HCT116 (cell line): Measurements from ENCODE around the gene NT5DC3. TPM values are rescaled to one million over a fixed set of nuclear protein-coding genes. Genes with fewer than 3 reads are reported as not detected.

Experiments
- ATAC-seq: fragments of 200-7000 bp; cut with Tn5 transposase; 2 replicates; pipeline ENCODE4 v1.9.1; 2020; ENCODE audit warnings: mild to moderate bottlenecking, moderate library complexity
- BruUV-seq: library from RNA; stranded (reverse); fragments of 400-500 nt; replicated peaks from 2 replicates; lab custom pipeline; 2021; lab: Mats Ljungman, UMichigan
- CTCF ChIA-PET: fragments of 300-600 bp; sonication (Branson Sonifier 250); formaldehyde crosslinking; loops from one replicate; lab custom pipeline; 2021; ENCODE audit warnings: antibody characterized with exemption; lab: Charles Lee
- POLR2A ChIA-PET: fragments of 300-600, 350-600 bp; sonication (Branson Sonifier 250); formaldehyde crosslinking; loops from one replicate; lab custom pipeline; 2021; ENCODE audit warnings: antibody characterized with exemption; lab: Charles Lee
- RAD21 ChIA-PET, 2 experiments: fragments of 300-600 bp; sonication (Branson Sonifier 250); formaldehyde crosslinking; loops; one replicate each; lab custom pipeline; 2023; ENCODE audit warnings: low total read pairs in 2 of 2; ENCODE audit not compliant: uncharacterized antibody in 2 of 2, unreplicated experiment in 2 of 2, low non-redundant PET in 1 of 2; lab: Charles Lee
- DNase-seq: peaks from one replicate; pipeline ENCODE4 v3.0.0-alpha.2; 2010; ENCODE audit warnings: low read depth, low spot score
- H2AFZ ChIP-seq: fragments of 200-600 bp; shearing (Covaris generic), sonication (generic); 2 replicates; pipeline ENCODE4 v1.6.1; 2017; ENCODE audit warnings: low read depth, mixed run types, mixed read lengths, antibody characterized with exemption, low read length; ENCODE audit not compliant: poor library complexity, severe bottlenecking
- H3K27ac ChIP-seq: 2 replicates; pipeline ENCODE4 v1.5.1; 2012; ENCODE audit warnings: low read depth, low read length
- H3K27me3 ChIP-seq: fragments of 200-600 bp; sonication (generic); 2 replicates; pipeline ENCODE4 v1.6.1; 2016; ENCODE audit warnings: mixed run types, low read length, mixed read lengths; ENCODE audit not compliant: insufficient read depth
- H3K36me3 ChIP-seq, 2 experiments: fragments of 200-500 bp in 1 of 2; fragments of 200-600 bp in 1 of 2; sonication (Bioruptor generic) in 1 of 2; sonication (generic) in 1 of 2; 2 replicates each; pipeline versions ENCODE4 v1.5.1 to v1.6.1; 2014 to 2016; ENCODE audit warnings: low read length in 2 of 2, inconsistent platforms in 1 of 2, mixed read lengths in 1 of 2, mixed run types in 1 of 2; ENCODE audit not compliant: insufficient read depth in 2 of 2, control insufficient read depth in 1 of 2
- H3K4me1 ChIP-seq, 2 experiments: fragments of 200-600 bp in 1 of 2; sonication (generic) in 1 of 2; 2 replicates each; pipeline versions ENCODE4 v1.5.1 to v1.6.1; 2012 to 2017; ENCODE audit warnings: low read length in 2 of 2, inconsistent platforms in 1 of 2, mild to moderate bottlenecking in 1 of 2, mixed read lengths in 1 of 2, mixed run types in 1 of 2, moderate library complexity in 1 of 2; ENCODE audit not compliant: insufficient read depth in 2 of 2, control insufficient read depth in 1 of 2
- H3K4me2 ChIP-seq: fragments of 200-600 bp; sonication (generic); 2 replicates; pipeline ENCODE4 v1.6.1; 2017; ENCODE audit warnings: mixed run types, low read length, mixed read lengths
- H3K4me3 ChIP-seq, 2 experiments: fragments of 200-600 bp in 1 of 2; sonication (generic) in 1 of 2; replicated peaks in 1 of 2; 2 replicates each; pipeline ENCODE4 v1.5.1; 2011 to 2016; ENCODE audit warnings: low read length in 2 of 2, control low read depth in 1 of 2, low read depth in 1 of 2, mild to moderate bottlenecking in 1 of 2, mixed read lengths in 1 of 2, mixed run types in 1 of 2
- H3K79me2 ChIP-seq: fragments of 200-600 bp; sonication (generic); 2 replicates; pipeline ENCODE4 v1.6.1; 2017; ENCODE audit warnings: mild to moderate bottlenecking, mixed run types, low read length, moderate library complexity, mixed read lengths; ENCODE audit not compliant: insufficient read depth
- H3K9ac ChIP-seq: fragments of 200-600 bp; sonication (generic); 2 replicates; pipeline ENCODE4 v1.6.1; 2016; ENCODE audit warnings: low read length, mixed read lengths
- H3K9me2 ChIP-seq: fragments of 200-600 bp; sonication (generic), shearing (Covaris generic); 2 replicates; pipeline ENCODE4 v1.6.1; 2017; ENCODE audit warnings: mixed run types, mild to moderate bottlenecking, moderate library complexity; ENCODE audit not compliant: insufficient read depth
- H3K9me3 ChIP-seq, 2 experiments: fragments of 200-500 bp in 1 of 2; fragments of 200-600 bp in 1 of 2; sonication (Bioruptor generic) in 1 of 2; sonication (generic) in 1 of 2; 2 replicates each; pipeline ENCODE4 v1.6.1; 2014 to 2017; ENCODE audit warnings: low read length in 2 of 2, mixed read lengths in 2 of 2, inconsistent platforms in 1 of 2, low read depth in 1 of 2, mild to moderate bottlenecking in 1 of 2, mixed run types in 1 of 2, moderate library complexity in 1 of 2; ENCODE audit not compliant: control insufficient read depth in 1 of 2, insufficient read depth in 1 of 2
- H4K20me1 ChIP-seq: fragments of 200-600 bp; sonication (generic), shearing (Covaris generic); 2 replicates; pipeline ENCODE4 v1.6.1; 2017; ENCODE audit warnings: mixed run types, mild to moderate bottlenecking, moderate library complexity; ENCODE audit not compliant: insufficient read depth
- ATF3 ChIP-seq: IDR thresholded peaks from 2 replicates; pipeline ENCODE4 v1.6.1; 2012
- CBX3 ChIP-seq: IDR thresholded peaks from 2 replicates; pipeline ENCODE4 v1.6.1; 2012; ENCODE audit warnings: low read depth
- CTCF ChIP-seq, 3 experiments: fragments of 200-600 bp in 1 of 3; sonication (generic) in 1 of 3; IDR thresholded peaks in 2 of 3; conservative IDR thresholded peaks in 1 of 3; 2 replicates each; pipeline ENCODE4 v1.5.1; 2012 to 2017; ENCODE audit warnings: low read depth in 2 of 3, low read length in 2 of 3, antibody characterized with exemption in 1 of 3, borderline replicate concordance in 1 of 3, control low read depth in 1 of 3, mild to moderate bottlenecking in 1 of 3, mixed read lengths in 1 of 3, mixed run types in 1 of 3, moderate library complexity in 1 of 3; ENCODE audit not compliant: insufficient read depth in 1 of 3
- EZH2 ChIP-seq: fragments of 200-600 bp; sonication (generic); IDR thresholded peaks from 2 replicates; pipeline ENCODE4 v1.6.1; 2017; ENCODE audit warnings: antibody characterized with exemption, mixed run types
- EZH2phosphoT487 ChIP-seq: fragments of 200-600 bp; IDR thresholded peaks from 2 replicates; pipeline ENCODE4 v1.6.1; 2018; ENCODE audit warnings: antibody characterized with exemption, borderline replicate concordance
- FOSL1 ChIP-seq: IDR thresholded peaks from 2 replicates; pipeline ENCODE4 v1.6.1; 2012; ENCODE audit warnings: low read depth
- JUND ChIP-seq: IDR thresholded peaks from 2 replicates; pipeline ENCODE4 v1.6.1; 2012
- MAX ChIP-seq: IDR thresholded peaks from 2 replicates; pipeline ENCODE4 v1.6.1; 2012
- POLR2AphosphoS5 ChIP-seq: IDR thresholded peaks from 2 replicates; pipeline ENCODE4 v1.6.1; 2011; ENCODE audit warnings: mild to moderate bottlenecking, low read depth, low read length, moderate library complexity
- RAD21 ChIP-seq: IDR thresholded peaks from 2 replicates; pipeline ENCODE4 v1.6.1; 2012; ENCODE audit warnings: low read depth, mild to moderate bottlenecking
- SP1 ChIP-seq: IDR thresholded peaks from 2 replicates; pipeline ENCODE4 v1.6.1; 2012; ENCODE audit warnings: low read depth
- intact Hi-C: fragments of 100-400 bp; cut with micrococcal nuclease; formaldehyde crosslinking; loops from 2 replicates; pipeline ENCODE4 v1.10.0; 2022
- total RNA-seq: library from RNA; stranded (reverse); gene quantifications from one replicate; pipeline ENCODE4 v1.2.1, GENCODE V29; 2021; ENCODE audit not compliant: unreplicated experiment
- TF ChIP-seq, protein P1 (sequence below): IDR thresholded peaks from 2 replicates; pipeline ENCODE4 v1.6.1; 2011; ENCODE audit warnings: mild to moderate bottlenecking, low read length, moderate library complexity; ENCODE audit not compliant: insufficient replicate concordance; ENCODE audit errors: extremely low read depth
- TF ChIP-seq, protein P2 (sequence below): IDR thresholded peaks from 2 replicates; pipeline ENCODE4 v1.6.1; 2012; ENCODE audit warnings: low read depth

NT5DC3 gene
- total RNA-seq, 1 experiment from 2014 or later = 18.7 TPM

- TF ChIP-seq JUND (no peak), MAX (no peak), CTCF (IDR thresholded peaks at IDR 0.05 in 2 of 3, conservative IDR thresholded peaks at IDR 0.05 in 1 of 3; ENCODE audit: borderline replicate concordance in 1 of 3, insufficient read depth in 1 of 3, low read depth in 2 of 3, low read length in 2 of 3) (no peak), EZH2phosphoT487 (no peak)
Observed at GRCh38 chr12:103821773-103822172, 19.3 kb downstream of the NT5DC3 start (continued).

GRCh38 chr12:103820881-103821489 is 20.0 kb downstream of the NT5DC3 start:
- intact Hi-C loops = no loop called here
- no peak overlapping the region for H3K27ac ChIP-seq
- POLR2A ChIA-PET = no interaction called here
- no peak overlapping the region for H2AFZ ChIP-seq
- no peaks in the 10 kb centered on the region for H3K4me1 ChIP-seq
- peaks cover 0 to 9% of the 10 kb centered on the region in 2 experiments; a peak in 2 of 4 replicates for H3K36me3 ChIP-seq
- no peaks in the 10 kb centered on the region for H4K20me1 ChIP-seq
- H3K4me3 ChIP-seq = no peak overlapping the region
- CTCF ChIA-PET = no interaction called here
- H3K79me2 ChIP-seq = peaks cover 81% of the 10 kb centered on the region
- no peak overlapping the region for H3K9ac ChIP-seq
- peaks cover 0 to 8% of the 10 kb centered on the region in 2 experiments; a peak in 1 of 4 replicates for H3K9me3 ChIP-seq
- no TSS peak for BruUV-seq
- RAD21 ChIA-PET = no interaction called here
- ATAC-seq (no peak), DNase-seq (no peak)
- H3K9me2 ChIP-seq = no peaks in the 10 kb centered on the region
- H3K27me3 ChIP-seq = no peaks in the 10 kb centered on the region
- H3K4me2 ChIP-seq = no peak overlapping the region
- TF ChIP-seq, protein P1, sequence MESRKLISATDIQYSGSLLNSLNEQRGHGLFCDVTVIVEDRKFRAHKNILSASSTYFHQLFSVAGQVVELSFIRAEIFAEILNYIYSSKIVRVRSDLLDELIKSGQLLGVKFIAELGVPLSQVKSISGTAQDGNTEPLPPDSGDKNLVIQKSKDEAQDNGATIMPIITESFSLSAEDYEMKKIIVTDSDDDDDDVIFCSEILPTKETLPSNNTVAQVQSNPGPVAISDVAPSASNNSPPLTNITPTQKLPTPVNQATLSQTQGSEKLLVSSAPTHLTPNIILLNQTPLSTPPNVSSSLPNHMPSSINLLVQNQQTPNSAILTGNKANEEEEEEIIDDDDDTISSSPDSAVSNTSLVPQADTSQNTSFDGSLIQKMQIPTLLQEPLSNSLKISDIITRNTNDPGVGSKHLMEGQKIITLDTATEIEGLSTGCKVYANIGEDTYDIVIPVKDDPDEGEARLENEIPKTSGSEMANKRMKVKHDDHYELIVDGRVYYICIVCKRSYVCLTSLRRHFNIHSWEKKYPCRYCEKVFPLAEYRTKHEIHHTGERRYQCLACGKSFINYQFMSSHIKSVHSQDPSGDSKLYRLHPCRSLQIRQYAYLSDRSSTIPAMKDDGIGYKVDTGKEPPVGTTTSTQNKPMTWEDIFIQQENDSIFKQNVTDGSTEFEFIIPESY = no peak
- TF ChIP-seq RAD21 (no peak), SP1 (no peak), ATF3 (no peak), JUND (no peak), CTCF (IDR thresholded peaks at IDR 0.05 in 2 of 3, conservative IDR thresholded peaks at IDR 0.05 in 1 of 3; ENCODE audit: borderline replicate concordance in 1 of 3, insufficient read depth in 1 of 3, low read depth in 2 of 3, low read length in 2 of 3) (no peak), CBX3 (no peak), POLR2AphosphoS5 (no peak), FOSL1 (no peak), EZH2 (no peak), EZH2phosphoT487 (no peak)
- TF ChIP-seq, protein P2, sequence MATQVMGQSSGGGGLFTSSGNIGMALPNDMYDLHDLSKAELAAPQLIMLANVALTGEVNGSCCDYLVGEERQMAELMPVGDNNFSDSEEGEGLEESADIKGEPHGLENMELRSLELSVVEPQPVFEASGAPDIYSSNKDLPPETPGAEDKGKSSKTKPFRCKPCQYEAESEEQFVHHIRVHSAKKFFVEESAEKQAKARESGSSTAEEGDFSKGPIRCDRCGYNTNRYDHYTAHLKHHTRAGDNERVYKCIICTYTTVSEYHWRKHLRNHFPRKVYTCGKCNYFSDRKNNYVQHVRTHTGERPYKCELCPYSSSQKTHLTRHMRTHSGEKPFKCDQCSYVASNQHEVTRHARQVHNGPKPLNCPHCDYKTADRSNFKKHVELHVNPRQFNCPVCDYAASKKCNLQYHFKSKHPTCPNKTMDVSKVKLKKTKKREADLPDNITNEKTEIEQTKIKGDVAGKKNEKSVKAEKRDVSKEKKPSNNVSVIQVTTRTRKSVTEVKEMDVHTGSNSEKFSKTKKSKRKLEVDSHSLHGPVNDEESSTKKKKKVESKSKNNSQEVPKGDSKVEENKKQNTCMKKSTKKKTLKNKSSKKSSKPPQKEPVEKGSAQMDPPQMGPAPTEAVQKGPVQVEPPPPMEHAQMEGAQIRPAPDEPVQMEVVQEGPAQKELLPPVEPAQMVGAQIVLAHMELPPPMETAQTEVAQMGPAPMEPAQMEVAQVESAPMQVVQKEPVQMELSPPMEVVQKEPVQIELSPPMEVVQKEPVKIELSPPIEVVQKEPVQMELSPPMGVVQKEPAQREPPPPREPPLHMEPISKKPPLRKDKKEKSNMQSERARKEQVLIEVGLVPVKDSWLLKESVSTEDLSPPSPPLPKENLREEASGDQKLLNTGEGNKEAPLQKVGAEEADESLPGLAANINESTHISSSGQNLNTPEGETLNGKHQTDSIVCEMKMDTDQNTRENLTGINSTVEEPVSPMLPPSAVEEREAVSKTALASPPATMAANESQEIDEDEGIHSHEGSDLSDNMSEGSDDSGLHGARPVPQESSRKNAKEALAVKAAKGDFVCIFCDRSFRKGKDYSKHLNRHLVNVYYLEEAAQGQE = no peak
